Stimulated activated effector memory CD8-positive, alpha-beta T cell treated with anti-CD3 and anti-CD28 coated beads, Interleukin-12 subunit alpha, Interleukin-12 subunit beta, amount 100 ng/mL, for 72 hours (primary cell): ENCODE data around the gene MRPS12.
"Not testable (repeated sequence)": the region's sequence is repeated elsewhere in the genome, so short reads cannot be mapped to it uniquely, and the experiment has no call there.

Experiments
- ATAC-seq: fragments of 150-1000 bp; cut with Tn5 transposase; 2 replicates; pipeline ENCODE4 v1.10.0; 2021
- DNase-seq, 2 donors: peaks; one replicate each; pipeline ENCODE4 v3.0.0; 2021 to 2022; ENCODE audit warnings: low spot score in 2 of 2
- H3K27ac Mint-ChIP-seq: one replicate; pipeline ENCODE4 v1.8.0; 2022; ENCODE audit warnings: mild to moderate bottlenecking, mixed read lengths
- H3K36me3 Mint-ChIP-seq: one replicate; pipeline ENCODE4 v1.8.0; 2022; ENCODE audit warnings: mild to moderate bottlenecking, mixed read lengths
- H3K4me1 Mint-ChIP-seq: one replicate; pipeline ENCODE4 v1.8.0; 2022; ENCODE audit warnings: mixed read lengths
- H3K4me3 Mint-ChIP-seq: one replicate; pipeline ENCODE4 v1.8.0; 2022; ENCODE audit warnings: mild to moderate bottlenecking, mixed read lengths
- H3K9me3 Mint-ChIP-seq: one replicate; pipeline ENCODE4 v1.8.0; 2022; ENCODE audit warnings: mixed read lengths

Gene MRPS12

DNA sequence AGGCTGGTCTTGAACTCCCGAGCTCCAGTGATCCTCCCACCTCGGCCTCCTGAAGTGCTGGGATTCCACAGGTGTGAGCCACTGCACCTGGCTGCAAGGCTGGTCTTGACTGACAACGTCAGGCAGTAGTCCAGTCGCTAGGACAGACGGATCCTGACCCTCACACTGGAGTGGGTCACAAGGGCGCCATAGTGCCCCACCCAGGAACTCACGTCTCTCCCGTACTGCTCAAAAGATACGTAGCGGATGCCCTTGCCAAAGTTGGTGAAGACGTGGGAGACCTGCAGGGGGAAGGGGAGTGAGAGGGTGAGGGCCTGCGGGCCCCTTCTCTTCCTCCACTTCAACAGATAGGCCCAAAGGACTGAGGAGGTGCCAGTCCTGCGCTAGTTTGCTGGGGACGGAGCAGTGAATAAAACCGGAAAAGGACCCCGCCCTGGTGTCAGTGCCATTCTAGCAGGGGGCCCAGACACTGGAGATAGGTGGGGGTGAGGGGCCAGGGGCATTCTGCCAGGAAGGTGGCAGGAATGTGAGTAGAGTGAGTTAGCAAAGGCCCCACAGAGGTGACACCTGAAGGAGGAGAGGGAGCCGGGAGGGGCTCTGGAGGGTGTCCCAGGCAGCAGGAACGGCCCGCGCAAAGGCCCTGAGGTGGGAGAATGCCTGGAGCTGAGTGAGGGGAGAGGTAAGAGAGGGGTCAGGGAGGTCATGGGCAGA lies 11.9 kb downstream of the MRPS12 start:
- ATAC-seq (no peak), DNase-seq (no peak)
- Mint-ChIP-seq H3K4me1 (peaks cover 20% of the 10 kb centered on the region), H3K36me3 (no peaks in the 10 kb centered on the region), H3K4me3 (no peak overlapping the region), H3K27ac (no peak overlapping the region), H3K9me3 (no peaks in the 10 kb centered on the region)

DNA sequence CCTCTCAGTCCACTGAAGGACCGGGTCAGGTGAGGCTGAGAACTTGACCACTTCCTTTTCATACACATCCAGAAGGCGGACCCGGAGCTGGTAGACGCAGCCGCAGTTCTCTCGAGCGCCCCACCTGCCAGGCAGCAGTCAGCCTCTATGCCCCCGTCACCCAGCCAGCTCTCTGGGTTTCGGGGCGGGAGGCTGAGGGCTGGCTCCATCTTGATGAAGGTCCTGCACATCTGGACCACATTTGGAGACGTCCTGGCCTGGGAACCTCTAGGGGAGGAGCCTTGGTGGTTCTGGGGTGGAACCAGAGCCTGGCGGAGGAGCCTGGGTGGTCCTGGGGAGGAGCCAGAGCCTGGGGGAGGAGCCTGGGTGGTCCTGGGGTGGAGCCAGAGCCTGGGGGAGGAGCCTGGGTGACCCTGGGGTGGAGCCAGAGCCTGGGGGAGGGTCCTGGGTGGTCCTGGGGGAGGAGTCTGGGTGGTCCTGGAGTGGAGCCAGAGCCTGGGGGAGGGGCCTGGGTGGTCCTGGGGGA lies 14.3 kb downstream of the MRPS12 start:
- ATAC-seq: no peak

DNA sequence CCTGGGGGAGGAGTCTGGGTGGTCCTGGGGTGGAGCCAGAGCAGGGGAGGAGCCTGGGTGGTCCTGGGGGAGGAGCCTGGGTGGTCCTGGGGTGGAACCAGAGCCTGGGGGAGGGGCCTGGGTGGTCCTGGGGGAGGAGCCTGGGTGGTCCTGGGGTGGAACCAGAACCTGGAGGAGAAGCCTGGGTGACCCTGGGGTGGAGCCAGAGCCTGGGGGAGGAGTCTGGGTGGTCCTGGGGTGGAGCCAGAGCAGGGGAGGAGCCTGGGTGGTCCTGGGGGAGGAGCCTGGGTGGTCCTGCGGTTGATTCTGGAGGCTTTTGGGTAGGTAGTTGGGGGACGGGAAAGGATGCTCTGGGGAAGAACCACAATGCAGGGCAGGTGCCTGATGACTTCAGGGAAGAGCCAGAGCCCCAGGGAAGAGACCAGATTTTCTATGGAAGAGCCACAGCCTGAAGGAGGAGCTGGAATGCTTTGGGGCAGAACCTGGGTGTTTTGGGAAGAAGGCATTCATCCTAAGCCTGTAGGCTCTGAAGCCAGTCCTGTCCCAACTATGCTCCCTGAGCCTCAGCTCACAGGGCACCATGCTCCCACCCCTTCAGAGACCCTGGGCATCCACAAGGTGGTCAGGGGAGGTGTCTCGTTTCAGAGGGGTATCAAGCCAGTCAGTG lies 15.0 kb downstream of the MRPS12 start:
- DNase-seq (no peak), ATAC-seq (no peak)
- peaks cover 31% of the 10 kb centered on the region for H3K4me1 Mint-ChIP-seq
- H3K27ac Mint-ChIP-seq: no peak overlapping the region
- no peak overlapping the region for H3K4me3 Mint-ChIP-seq
- H3K36me3 Mint-ChIP-seq: no peaks in the 10 kb centered on the region
- H3K9me3 Mint-ChIP-seq: no peaks in the 10 kb centered on the region

More for the DNA sequence above, 14.3 kb downstream of the MRPS12 start:
- Mint-ChIP-seq H3K4me1 (peaks cover 25% of the 10 kb centered on the region), H3K4me3 (no peak overlapping the region), H3K36me3 (no peaks in the 10 kb centered on the region), H3K9me3 (no peaks in the 10 kb centered on the region), H3K27ac (no peak overlapping the region)
- DNase-seq: no peak

DNA sequence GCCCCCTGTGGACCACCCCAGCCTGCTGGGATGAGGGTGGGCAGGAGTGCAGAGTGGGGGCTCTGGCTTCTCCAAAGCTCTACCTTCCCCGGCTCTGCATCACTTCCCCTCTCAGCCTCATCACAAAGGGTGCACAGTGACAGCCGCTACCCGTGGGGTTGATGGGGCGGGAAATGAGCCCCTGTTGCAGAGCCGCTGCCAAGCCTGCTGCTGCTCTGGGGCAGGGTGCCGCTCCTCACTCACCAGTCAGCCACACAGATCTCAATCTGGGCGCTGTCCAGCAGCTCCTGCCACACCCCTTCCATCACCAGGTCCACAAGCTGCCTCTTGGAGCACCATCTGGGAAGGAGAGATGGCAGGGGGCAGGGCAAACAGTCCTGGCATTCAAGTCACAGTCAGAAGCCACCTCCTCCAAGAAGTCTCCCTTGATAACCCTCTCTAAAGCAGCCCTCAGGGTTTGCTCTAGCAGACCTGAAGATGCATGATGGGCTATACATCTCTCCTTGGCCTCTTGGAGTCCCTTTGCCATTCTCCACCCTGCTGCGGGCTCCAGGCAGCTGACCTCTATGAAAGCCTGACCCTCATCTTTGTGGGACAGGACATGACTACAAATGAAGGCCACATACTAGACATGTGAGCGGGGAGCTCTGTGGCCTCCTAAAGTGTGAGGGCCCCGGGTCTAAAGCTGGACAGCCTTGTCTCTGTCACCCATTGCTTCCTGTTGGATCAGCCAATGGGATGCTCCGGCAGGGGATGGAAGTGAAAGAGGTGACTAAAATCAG lies 15.7 kb downstream of the MRPS12 start:
- ATAC-seq (no peak), DNase-seq (no peak)
- H3K4me1 Mint-ChIP-seq: peaks cover 26% of the 10 kb centered on the region
- H3K9me3 Mint-ChIP-seq: no peaks in the 10 kb centered on the region
- no peaks in the 10 kb centered on the region for H3K36me3 Mint-ChIP-seq
- no peak overlapping the region for H3K27ac Mint-ChIP-seq
- H3K4me3 Mint-ChIP-seq: no peak overlapping the region

DNA sequence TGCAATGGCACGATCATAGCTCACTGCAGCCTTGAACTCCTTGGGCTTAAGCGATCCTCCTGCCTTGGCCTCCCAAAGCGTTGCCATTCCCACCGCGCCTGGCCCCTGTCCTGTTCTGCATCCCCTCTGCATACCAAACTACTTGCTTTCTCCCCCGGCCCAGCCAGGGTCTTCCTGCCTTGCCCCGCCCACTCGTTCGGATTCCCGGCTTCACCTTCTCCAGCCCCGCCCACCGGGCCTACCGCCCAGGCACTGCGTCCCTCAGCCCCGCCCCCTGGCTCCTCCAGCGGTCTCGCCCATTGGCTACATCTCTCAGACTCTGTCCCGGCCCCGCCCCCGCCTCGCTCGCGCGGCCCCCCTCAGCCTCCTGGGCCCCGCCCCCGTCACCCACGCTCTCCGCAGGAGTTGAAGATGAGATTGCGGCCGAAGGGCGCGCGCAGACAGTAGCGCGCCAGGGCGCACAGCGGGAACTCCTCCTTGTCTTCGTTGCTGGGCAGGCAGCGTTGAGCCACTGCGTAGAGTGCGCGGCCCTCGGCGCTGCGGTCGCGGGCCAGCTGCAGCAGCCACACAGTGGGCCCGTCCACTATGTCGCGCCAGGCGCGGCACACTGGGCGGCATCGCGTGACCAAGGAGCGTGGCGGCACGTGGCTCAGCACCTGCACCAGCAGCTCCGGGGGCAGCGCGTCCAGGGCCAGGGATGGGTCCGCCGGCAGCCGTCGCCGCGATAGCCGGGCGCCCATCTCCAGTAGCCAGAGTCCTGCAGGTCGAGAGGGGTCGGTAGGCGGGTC lies 19.0 kb downstream of the MRPS12 start:
- no peaks in the 10 kb centered on the region for H3K9me3 Mint-ChIP-seq
- no peaks in the 10 kb centered on the region for H3K36me3 Mint-ChIP-seq
- peaks cover 21% of the 10 kb centered on the region for H3K4me1 Mint-ChIP-seq
- no peak overlapping the region for H3K27ac Mint-ChIP-seq
- ATAC-seq (peak; percentile 89), DNase-seq (peak; percentile 59 to 87)
- peak overlapping the region; percentile 51 for H3K4me3 Mint-ChIP-seq

DNA sequence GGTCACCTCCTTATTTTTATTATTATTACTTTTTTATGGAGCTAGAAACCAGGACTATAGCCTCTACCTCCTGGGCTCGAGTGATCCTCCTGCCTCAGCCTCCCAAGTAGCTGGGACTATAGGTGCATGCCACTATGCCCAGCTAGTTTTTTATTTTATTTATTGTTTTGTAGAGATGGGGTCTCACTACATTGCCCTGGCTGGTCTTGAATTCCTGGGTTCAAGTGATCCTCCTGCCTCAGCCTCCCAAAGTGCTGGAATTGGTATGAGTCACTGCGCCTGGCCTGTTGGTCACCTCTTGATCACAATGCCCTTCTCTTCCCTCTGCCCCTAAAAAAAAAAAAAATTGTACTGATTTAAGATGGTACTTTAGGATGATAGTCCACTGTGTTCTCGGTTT lies 20.4 kb downstream of the MRPS12 start:
- no peaks in the 10 kb centered on the region for H3K9me3 Mint-ChIP-seq
- peaks cover 19% of the 10 kb centered on the region for H3K4me1 Mint-ChIP-seq
- DNase-seq (no peak), ATAC-seq (no peak)
- H3K27ac Mint-ChIP-seq: no peak overlapping the region
- no peaks in the 10 kb centered on the region for H3K36me3 Mint-ChIP-seq
- H3K4me3 Mint-ChIP-seq: no peak overlapping the region

DNA sequence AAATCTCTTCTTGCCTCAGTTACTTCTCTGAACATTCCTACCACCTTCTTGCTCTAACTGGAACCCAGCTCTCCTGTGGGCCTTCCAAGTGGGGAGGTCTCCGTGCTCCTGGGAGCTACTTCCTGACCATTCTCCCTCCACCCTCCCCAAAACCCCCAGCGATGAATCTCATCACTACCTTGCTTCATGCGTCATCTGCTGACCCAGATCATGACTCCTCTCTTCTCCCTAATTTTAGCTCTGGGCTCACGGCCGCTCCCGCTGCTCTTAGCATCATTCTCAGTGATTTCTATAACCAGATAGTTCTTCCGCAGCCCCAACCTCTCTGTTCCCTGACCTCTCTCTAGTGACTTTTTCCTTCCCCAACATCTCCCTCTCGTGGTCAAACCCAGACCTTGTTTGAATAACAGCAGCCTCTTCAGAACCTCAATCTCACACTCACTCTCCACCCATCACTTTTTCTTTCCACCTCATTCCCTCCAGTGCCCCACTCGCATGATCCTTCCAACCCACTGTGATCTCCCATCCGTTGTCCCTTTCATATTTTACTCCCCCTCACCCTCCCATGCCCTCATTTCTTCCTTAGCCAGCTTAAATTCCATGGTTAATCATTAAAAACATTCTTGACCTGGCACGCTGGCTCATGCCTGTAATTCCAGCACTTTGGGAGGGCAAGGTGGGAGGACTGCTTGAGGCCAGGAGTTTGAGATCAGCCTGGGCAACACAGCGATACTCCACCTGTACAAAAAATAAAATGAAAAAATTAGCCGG lies 21.8 kb downstream of the MRPS12 start:
- H3K4me1 Mint-ChIP-seq: peaks cover 19% of the 10 kb centered on the region
- H3K4me3 Mint-ChIP-seq: no peak overlapping the region
- no peaks in the 10 kb centered on the region for H3K36me3 Mint-ChIP-seq
- DNase-seq (no peak), ATAC-seq (peak; percentile 44)
- H3K9me3 Mint-ChIP-seq: no peaks in the 10 kb centered on the region
- no peak overlapping the region for H3K27ac Mint-ChIP-seq

DNA sequence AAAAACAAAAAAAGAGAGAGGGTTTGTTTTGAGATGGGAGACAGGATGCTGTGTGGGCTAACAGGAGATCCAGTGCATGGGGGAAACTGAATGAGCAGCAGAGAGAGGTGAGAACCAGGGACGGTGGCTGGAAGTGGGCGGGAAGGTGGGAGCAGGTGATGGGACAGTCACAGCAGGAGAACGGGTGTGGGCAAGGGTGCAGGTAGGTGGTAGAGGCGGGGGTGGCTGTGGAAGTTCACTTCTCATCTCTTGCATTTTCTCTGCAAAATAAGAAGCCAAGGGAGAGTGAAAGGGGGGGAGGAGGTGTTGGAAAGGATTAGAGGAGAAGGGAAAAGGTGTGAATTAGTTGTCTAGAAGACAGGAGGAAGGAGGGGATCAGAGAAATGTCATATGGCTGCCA lies 22.9 kb downstream of the MRPS12 start:
- H3K36me3 Mint-ChIP-seq: no peaks in the 10 kb centered on the region
- H3K4me1 Mint-ChIP-seq: peaks cover 19% of the 10 kb centered on the region
- H3K27ac Mint-ChIP-seq: no peak overlapping the region
- no peak for DNase-seq
- no peak for ATAC-seq
- no peaks in the 10 kb centered on the region for H3K9me3 Mint-ChIP-seq
- H3K4me3 Mint-ChIP-seq: no peak overlapping the region

DNA sequence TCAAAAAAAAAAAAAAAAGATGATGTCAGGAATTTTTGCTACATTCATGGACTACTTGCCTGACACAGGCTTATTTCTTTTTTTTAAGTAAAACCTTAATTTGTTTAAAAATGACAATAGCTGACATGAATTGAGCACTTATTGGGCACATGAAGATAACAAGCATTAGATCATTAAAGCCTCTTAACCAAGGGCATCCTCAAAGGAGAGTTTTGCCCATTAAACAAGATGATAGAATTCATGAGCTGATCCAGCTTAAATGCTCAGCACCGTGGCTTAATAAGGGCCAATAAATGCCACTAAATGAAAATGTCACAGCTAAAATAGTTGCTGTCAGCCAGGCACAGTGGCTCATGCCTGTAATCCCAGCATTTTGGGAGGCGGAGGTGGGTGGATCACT lies 25.5 kb downstream of the MRPS12 start:
- H3K9me3 Mint-ChIP-seq: no peaks in the 10 kb centered on the region
- no peaks in the 10 kb centered on the region for H3K36me3 Mint-ChIP-seq
- no peak for DNase-seq
- no peak overlapping the region for H3K27ac Mint-ChIP-seq
- no peak for ATAC-seq
- H3K4me1 Mint-ChIP-seq: peaks cover 8% of the 10 kb centered on the region
- no peak overlapping the region for H3K4me3 Mint-ChIP-seq

DNA sequence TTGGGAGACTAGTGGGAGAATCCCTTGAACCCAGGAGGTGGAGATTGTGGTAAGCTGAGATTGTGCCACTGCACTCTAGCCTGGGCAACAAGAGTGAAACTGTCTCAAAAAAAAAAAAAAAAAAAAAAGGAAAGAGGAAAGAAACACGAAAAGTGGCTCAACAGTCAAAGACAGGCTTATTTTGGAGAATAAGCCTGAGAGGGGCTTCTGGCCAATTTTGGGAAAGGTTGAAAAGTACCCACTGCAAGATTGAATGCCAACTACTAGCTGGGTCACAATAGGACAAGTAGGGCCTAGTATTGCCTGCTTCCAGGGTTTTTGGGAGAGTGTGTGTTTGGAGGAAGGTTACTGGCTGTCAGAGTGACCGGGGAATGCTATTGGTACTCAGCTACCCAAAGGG lies 27.6 kb downstream of the MRPS12 start:
- Mint-ChIP-seq H3K4me3 (no peak overlapping the region), H3K36me3 (no peaks in the 10 kb centered on the region), H3K9me3 (no peaks in the 10 kb centered on the region), H3K4me1 (peaks cover 9% of the 10 kb centered on the region), H3K27ac (no peak overlapping the region)
- DNase-seq (no peak), ATAC-seq (no peak)

DNA sequence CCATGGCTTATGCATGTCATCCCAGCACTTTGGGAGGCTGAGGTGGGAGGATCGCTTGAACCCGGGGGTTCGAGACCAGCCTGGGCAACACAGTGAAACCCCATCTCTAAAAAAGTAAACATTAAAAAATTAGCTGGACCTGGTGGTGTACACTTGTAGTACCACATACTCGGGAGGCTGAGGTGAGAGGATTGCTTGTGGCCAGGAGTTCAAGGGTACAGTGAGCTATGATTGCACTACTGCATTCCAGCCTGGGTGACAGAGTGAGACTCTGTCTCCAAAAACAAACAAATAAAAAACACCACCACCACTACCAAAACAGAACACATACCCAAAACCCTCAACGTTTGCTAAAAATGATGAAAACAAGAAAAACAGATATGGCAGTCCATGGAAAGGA lies 28.9 kb downstream of the MRPS12 start:
- Mint-ChIP-seq H3K4me3 (no peak overlapping the region), H3K27ac (no peak overlapping the region), H3K36me3 (no peaks in the 10 kb centered on the region), H3K4me1 (peaks cover 9% of the 10 kb centered on the region), H3K9me3 (no peaks in the 10 kb centered on the region)
- DNase-seq (no peak), ATAC-seq (no peak)

DNA sequence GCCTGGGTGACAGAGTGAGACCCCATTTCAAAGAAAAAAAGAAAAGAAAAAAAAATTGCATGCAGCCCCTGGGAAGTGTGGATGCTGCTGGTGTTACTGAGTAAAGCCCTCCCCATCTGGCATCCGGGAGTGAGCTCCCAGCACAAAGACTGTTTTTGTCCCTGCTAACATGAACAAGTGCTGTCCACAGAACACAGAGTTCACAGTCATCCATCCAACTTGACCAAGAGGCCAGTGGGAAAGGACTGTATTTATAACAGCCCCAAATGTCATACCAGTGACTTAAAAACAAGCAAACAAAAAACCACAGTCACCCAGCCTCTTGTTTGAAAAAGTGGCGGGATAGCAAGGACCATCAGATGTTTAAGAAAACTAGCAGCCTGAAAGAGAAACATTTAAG lies 34.0 kb downstream of the MRPS12 start:
- H3K27ac Mint-ChIP-seq: no peak overlapping the region
- no peaks in the 10 kb centered on the region for H3K9me3 Mint-ChIP-seq
- no peaks in the 10 kb centered on the region for H3K36me3 Mint-ChIP-seq
- no peak overlapping the region for H3K4me3 Mint-ChIP-seq
- H3K4me1 Mint-ChIP-seq: peaks cover 9% of the 10 kb centered on the region
- DNase-seq (no peak), ATAC-seq (no peak)

DNA sequence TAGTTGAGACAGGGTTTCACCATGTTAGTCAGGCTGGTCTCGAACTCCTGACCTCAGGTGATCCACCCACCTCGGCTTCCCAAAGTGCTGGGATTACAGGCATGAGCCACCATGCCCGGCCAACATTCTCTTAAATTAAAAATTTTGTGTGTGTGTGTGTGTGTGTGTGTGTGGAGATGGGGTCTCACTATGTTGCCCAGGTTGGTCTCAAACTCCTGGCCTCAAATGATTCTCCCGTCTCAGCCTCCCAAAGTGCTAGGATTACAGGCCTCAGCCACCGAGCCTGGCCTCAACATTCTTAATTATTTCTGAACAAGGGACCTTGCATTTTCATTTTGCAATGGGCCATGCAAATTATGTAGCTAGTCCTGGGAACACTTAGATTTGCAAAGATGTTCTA lies 35.4 kb downstream of the MRPS12 start:
- not testable (repeated sequence) for DNase-seq, H3K36me3 Mint-ChIP-seq, H3K4me1 Mint-ChIP-seq, H3K9me3 Mint-ChIP-seq, H3K27ac Mint-ChIP-seq, H3K4me3 Mint-ChIP-seq, ATAC-seq

DNA sequence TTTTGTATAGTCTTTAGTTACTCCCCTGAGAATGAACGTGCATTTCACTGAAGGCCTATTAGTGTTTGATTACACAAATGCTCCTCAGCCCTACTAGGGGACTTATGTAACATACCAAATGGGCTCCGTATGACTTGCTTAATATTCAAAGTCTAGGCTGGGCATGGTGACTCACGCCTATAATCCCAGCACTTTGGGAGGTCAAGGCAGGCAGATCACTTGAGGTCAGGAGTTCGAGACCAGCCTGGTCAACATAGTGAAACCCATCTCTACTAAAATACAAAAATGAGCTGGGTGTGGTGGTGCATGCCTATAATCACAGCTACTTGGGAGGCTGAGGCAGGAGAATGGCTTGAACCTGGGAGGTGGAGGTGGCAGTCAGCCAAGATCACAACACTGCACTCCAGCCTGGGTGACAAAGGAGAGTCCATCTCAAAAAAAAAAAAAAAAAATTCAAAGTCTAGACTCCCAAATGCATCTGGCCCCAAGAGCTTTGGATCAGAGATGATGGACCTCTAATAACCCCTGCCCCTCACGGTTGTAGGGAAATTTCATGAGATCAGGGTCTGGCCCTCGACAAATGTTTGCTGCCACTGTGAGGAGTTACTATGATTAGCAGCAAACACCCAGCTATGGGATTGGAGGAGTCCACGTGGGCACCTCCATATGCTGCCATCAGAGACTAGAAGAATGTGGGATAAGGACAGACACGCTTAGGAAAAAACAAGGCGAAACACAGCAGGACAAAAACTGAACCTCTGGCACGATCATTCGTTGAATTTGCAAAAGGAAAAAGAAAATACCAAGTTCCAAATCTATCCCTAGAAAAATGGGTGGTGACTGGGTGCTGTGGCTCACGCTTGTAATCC lies 40.2 kb downstream of the MRPS12 start:
- Mint-ChIP-seq H3K9me3 (no peaks in the 10 kb centered on the region), H3K36me3 (peaks cover 4% of the 10 kb centered on the region), H3K4me3 (no peak overlapping the region), H3K27ac (no peak overlapping the region), H3K4me1 (peaks cover 10% of the 10 kb centered on the region)
- no peak for DNase-seq
- ATAC-seq: no peak
